H1 (cell line): ENCODE data around the gene P3H2. TPM values are rescaled to one million over a fixed set of nuclear protein-coding genes. Genes with fewer than 3 reads are reported as not detected.

ENCODE experiments used
- CTCF ChIA-PET: fragments of 300-600 bp; sonication (Branson Sonifier 250); formaldehyde crosslinking; loops from one replicate; lab custom pipeline; 2021; ENCODE audit not compliant: partially characterized antibody; lab: Charles Lee
- POLR2A ChIA-PET: fragments of 300-600 bp; sonication (Branson Sonifier 250); formaldehyde crosslinking; loops from one replicate; lab custom pipeline; 2021; ENCODE audit warnings: inconsistent platforms; ENCODE audit not compliant: partially characterized antibody; lab: Charles Lee
- DNase-seq, 2 experiments: peaks; one replicate each; pipeline versions ENCODE4 v3.0.0 to v3.0.0-alpha.2; 2010 to 2022; ENCODE audit warnings: low spot score in 2 of 2, low read depth in 1 of 2, mixed read lengths in 1 of 2
- FAIRE-seq: peaks from 2 replicates; lab custom pipeline; 2011; peaks lifted over from hg19 to GRCh38; lab: Jason Lieb, UNC
- H2AFZ ChIP-seq: 2 replicates; pipeline ENCODE4 v1.8.1; 2012; ENCODE audit warnings: low read length, inconsistent platforms
- H2AK5ac ChIP-seq: 2 replicates; pipeline ENCODE4 v1.6.1; 2013; ENCODE audit warnings: low read depth, low read length
- H2BK120ac ChIP-seq: replicated peaks from 2 replicates; pipeline ENCODE3; 2013; ENCODE audit warnings: low read depth, low read length, inconsistent platforms
- H2BK12ac ChIP-seq: 2 replicates; pipeline ENCODE4 v1.6.1; 2013; ENCODE audit warnings: low read depth, low read length
- H2BK15ac ChIP-seq: 2 replicates; pipeline ENCODE4 v1.6.1; 2013; ENCODE audit warnings: low read length
- H2BK20ac ChIP-seq: 2 replicates; pipeline ENCODE4 v1.6.1; 2013; ENCODE audit warnings: low read length
- H2BK5ac ChIP-seq: 2 replicates; pipeline ENCODE4 v1.6.1; 2013; ENCODE audit warnings: low read depth, low read length
- H3K14ac ChIP-seq: 2 replicates; pipeline ENCODE4 v1.6.1; 2013; ENCODE audit warnings: inconsistent platforms; ENCODE audit not compliant: insufficient read length
- H3K18ac ChIP-seq: 2 replicates; pipeline ENCODE4 v1.6.1; 2013; ENCODE audit warnings: low read length; ENCODE audit errors: extremely low read depth
- H3K23ac ChIP-seq: 2 replicates; pipeline ENCODE4 v1.6.1; 2013; ENCODE audit warnings: inconsistent platforms; ENCODE audit not compliant: insufficient read length
- H3K23me2 ChIP-seq: 2 replicates; pipeline ENCODE4 v1.6.1; 2013; ENCODE audit warnings: low read depth, low read length
- H3K27ac ChIP-seq: 2 replicates; pipeline ENCODE4 v1.6.1; 2011; ENCODE audit warnings: low read depth, low read length, inconsistent platforms
- H3K27me3 ChIP-seq, 4 experiments: replicated peaks in 1 of 4; 1 replicate in 1 of 4; 2 replicates in 3 of 4; pipeline versions ENCODE4 v1.6.1 to v1.8.1; 2011 to 2013; ENCODE audit warnings: low read length in 3 of 4, mild to moderate bottlenecking in 3 of 4, inconsistent platforms in 2 of 4, mixed read lengths in 2 of 4, moderate library complexity in 1 of 4; ENCODE audit not compliant: control insufficient read depth in 3 of 4, insufficient read depth in 3 of 4; ENCODE audit errors: extremely low read depth in 1 of 4
- H3K36me3 ChIP-seq, 4 experiments: 2 replicates each; pipeline versions ENCODE4 v1.6.1 to v1.8.1; 2011 to 2013; ENCODE audit warnings: mild to moderate bottlenecking in 4 of 4, low read length in 3 of 4, moderate library complexity in 2 of 4, control low read depth in 1 of 4, inconsistent platforms in 1 of 4; ENCODE audit not compliant: insufficient read depth in 4 of 4, control insufficient read depth in 2 of 4
- H3K4ac ChIP-seq: replicated peaks from 2 replicates; pipeline ENCODE3; 2013; ENCODE audit warnings: low read length, low read depth, mixed read lengths, inconsistent platforms; ENCODE audit not compliant: insufficient read length
- H3K4me1 ChIP-seq, 4 experiments: replicated peaks in 1 of 4; 1 replicate in 1 of 4; 2 replicates in 3 of 4; pipeline versions ENCODE4 v1.6.1 to v1.8.1; 2011 to 2013; ENCODE audit warnings: low read length in 3 of 4, inconsistent platforms in 2 of 4, mixed read lengths in 1 of 4; ENCODE audit not compliant: insufficient read depth in 4 of 4, control insufficient read depth in 3 of 4
- H3K4me2 ChIP-seq, 2 experiments: 2 replicates each; pipeline versions ENCODE4 v1.6.1 to v1.8.1; 2011 to 2013; ENCODE audit warnings: low read depth in 2 of 2, low read length in 2 of 2, control low read depth in 1 of 2, inconsistent platforms in 1 of 2, mild to moderate bottlenecking in 1 of 2; ENCODE audit not compliant: insufficient read depth in 1 of 2
- H3K4me3 ChIP-seq, 4 experiments: fragments of 200-600, 300-600 bp in 1 of 4; sonication (generic), shearing (Covaris generic), sonication (Bioruptor Twin) in 1 of 4; 2 replicates each; pipeline versions ENCODE4 v1.5.1 to v1.8.1; 2011 to 2016; ENCODE audit warnings: low read length in 4 of 4, low read depth in 3 of 4, control low read depth in 2 of 4, inconsistent platforms in 2 of 4, mild to moderate bottlenecking in 2 of 4, mixed read lengths in 1 of 4, moderate library complexity in 1 of 4; ENCODE audit not compliant: insufficient read depth in 2 of 4; ENCODE audit errors: extremely low read depth in 1 of 4
- H3K56ac ChIP-seq: replicated peaks from 2 replicates; pipeline ENCODE3; 2013; ENCODE audit warnings: low read depth, mild to moderate bottlenecking, mixed read lengths, low read length, inconsistent platforms; ENCODE audit not compliant: insufficient read length
- H3K79me1 ChIP-seq: 2 replicates; pipeline ENCODE4 v1.6.1; 2013; ENCODE audit warnings: low read depth, low read length, control low read depth
- H3K79me2 ChIP-seq, 2 experiments: 2 replicates each; pipeline versions ENCODE4 v1.6.1 to v1.8.1; 2012 to 2013; ENCODE audit warnings: low read length in 2 of 2, mild to moderate bottlenecking in 2 of 2, inconsistent platforms in 1 of 2; ENCODE audit not compliant: insufficient read depth in 2 of 2, control insufficient read depth in 1 of 2
- H3K9ac ChIP-seq, 4 experiments: replicated peaks in 1 of 4; 1 replicate in 1 of 4; 2 replicates in 3 of 4; pipeline versions ENCODE4 v1.6.1 to v1.8.1; 2011 to 2013; ENCODE audit warnings: low read depth in 3 of 4, low read length in 3 of 4, control low read depth in 2 of 4, mild to moderate bottlenecking in 2 of 4, moderate library complexity in 2 of 4, inconsistent platforms in 1 of 4; ENCODE audit errors: extremely low read depth in 1 of 4
- H3K9me3 ChIP-seq, 2 experiments: 2 replicates each; pipeline versions ENCODE4 v1.6.1 to v1.8.1; 2012 to 2013; ENCODE audit warnings: mild to moderate bottlenecking in 2 of 2, moderate library complexity in 2 of 2, control low read depth in 1 of 2, inconsistent platforms in 1 of 2, low read depth in 1 of 2, low read length in 1 of 2, mixed read lengths in 1 of 2; ENCODE audit not compliant: insufficient read depth in 2 of 2
- H4K20me1 ChIP-seq, 2 experiments: replicated peaks in 1 of 2; 2 replicates each; pipeline versions ENCODE3 to v1.8.1; 2011 to 2013; ENCODE audit warnings: inconsistent platforms in 2 of 2, low read length in 2 of 2, mild to moderate bottlenecking in 1 of 2; ENCODE audit not compliant: insufficient read depth in 2 of 2, control insufficient read depth in 1 of 2
- H4K5ac ChIP-seq: 2 replicates; pipeline ENCODE4 v1.6.1; 2013; ENCODE audit warnings: low read length, low read depth, mixed read lengths, inconsistent platforms; ENCODE audit not compliant: insufficient read length
- H4K8ac ChIP-seq: 2 replicates; pipeline ENCODE4 v1.8.0; 2013; ENCODE audit warnings: mild to moderate bottlenecking, moderate library complexity, low read length, inconsistent platforms; ENCODE audit not compliant: insufficient read depth; ENCODE audit errors: extremely low read depth
- H4K91ac ChIP-seq: replicated peaks from 2 replicates; pipeline ENCODE3; 2013; ENCODE audit warnings: low read length, mixed read lengths, inconsistent platforms; ENCODE audit not compliant: insufficient read length
- YY1 ChIP-seq: IDR thresholded peaks from 2 replicates; pipeline ENCODE4 v1.6.1; 2011; ENCODE audit warnings: low read depth, mild to moderate bottlenecking, low read length
- WGBS, 2 experiments: shearing (Covaris generic) in 1 of 2; methylation state at CpG; one replicate each; pipeline versions ENCODE4 v1.1.6 to v1.1.7; 2013 to 2015; ENCODE audit warnings: low lambda C conversion rate in 2 of 2, mixed read lengths in 2 of 2, inconsistent platforms in 1 of 2, low coverage in 1 of 2, missing lambda C conversion rate in 1 of 2; ENCODE audit not compliant: insufficient replicate concordance in 2 of 2, insufficient coverage in 1 of 2, insufficient read length in 1 of 2; ENCODE audit errors: extremely low coverage in 1 of 2, missing lambda C conversion rate in 1 of 2; 5-methylcytosine and 5-hydroxymethylcytosine counted together
- polyA plus RNA-seq, 7 experiments: library from polyadenylated mRNA; depleted of rRNA in 3 of 7; stranded (reverse) in 5 of 7; unstranded in 2 of 7; fragments of >200 nt in 5 of 7; fragments of 200-250 nt in 2 of 7; gene quantifications; 1 replicate in 5 of 7; 2 replicates in 1 of 7; 4 replicates in 1 of 7; pipeline versions ENCODE4 v1.2.1 to v1.2.3, GENCODE V29; 2011 to 2013; ENCODE audit warnings: missing spikeins in 2 of 7, mixed read lengths in 2 of 7
- total RNA-seq: library from RNA; stranded (reverse); fragmentation: NEBNext Ultra II Directional; extraction: Animal tissue kit (Norgen Biotek cat#: 25700); gene quantifications from 2 replicates; pipeline ENCODE4 v1.2.1, GENCODE V29; 2021

The P3H2 gene
- total and polyA plus RNA-seq, 2 of the 8 experiments (the other 6 are each of a cell fraction or from before 2014, with no cell fraction given): 40.5 to 60.4 TPM

GRCh38 chr3:190063490-190063889, 57.2 kb downstream of the P3H2 start:
- Histone ChIP-seq H3K4me1 (peaks cover 0 to 8% (median 5%) of the 10 kb centered on the region in 4 experiments; a peak in 3 of 7 replicates), H3K18ac (no peak overlapping the region), H3K27me3 (no peaks in the 10 kb centered on the region), H2AFZ (no peak overlapping the region), H4K5ac (no peak overlapping the region), H3K4me3 (no peak overlapping the region), H3K79me2 (peaks cover 0 to 7% of the 10 kb centered on the region in 2 experiments; a peak in 3 of 4 replicates), H2BK20ac (no peak overlapping the region), H3K36me3 (no peaks in the 10 kb centered on the region), H2BK5ac (no peak overlapping the region), H2BK120ac (no peak overlapping the region), H3K9me3 (no peaks in the 10 kb centered on the region), H3K23me2 (no peaks in the 10 kb centered on the region), H3K23ac (no peak overlapping the region), H2BK15ac (no peak overlapping the region), H3K4ac (no peak overlapping the region), H3K56ac (no peak overlapping the region), H3K79me1 (no peaks in the 10 kb centered on the region), H4K8ac (no peak overlapping the region), H2BK12ac (no peak overlapping the region), H4K91ac (no peak overlapping the region), H3K27ac (no peak overlapping the region), H3K9ac (no peak overlapping the region), H3K14ac (no peak overlapping the region), H3K4me2 (no peak overlapping the region), H4K20me1 (no peaks in the 10 kb centered on the region), H2AK5ac (no peak overlapping the region)
- ChIA-PET POLR2A (no interaction called here), CTCF (interaction anchor here (0.6 to 1.3 kb wide), 4 partner anchors 8 to 96 kb away, joined by 3 to 4 read pairs (median 4); no protein-coding TSS in a partner anchor)
- 81% methylated on average over 3 of the region's 3 CpGs; no CpG with 5 or more reads in 1 of the 2 experiments for WGBS, 2 experiments
- FAIRE-seq (no peak), DNase-seq (no peak)
- TF ChIP-seq YY1: no peak
